Uterus (tissue), 4 donors: ENCODE data around the gene FRMPD2. TPM values are rescaled to one million over a fixed set of nuclear protein-coding genes. Genes with fewer than 3 reads are reported as not detected.
"Not testable (repeated sequence)": the region's sequence is repeated elsewhere in the genome, so short reads cannot be mapped to it uniquely, and the experiment has no call there.

ENCODE experiments used
- DNase-seq, 2 donors: peaks; one replicate each; pipeline ENCODE4 v3.0.0-alpha.2; 2019 to 2020
- H3K27ac ChIP-seq, 2 donors: fragments of 200-600 bp; sonication (generic); 1 replicate in 1 of 2; 2 replicates in 1 of 2; pipeline ENCODE4 v1.5.1; 2016 to 2018
- H3K27me3 ChIP-seq, 2 donors: fragments of 200-600 bp; sonication (generic); one replicate each; pipeline ENCODE4 v1.5.1; 2018 to 2019; ENCODE audit warnings: control low read depth in 1 of 2
- H3K36me3 ChIP-seq, 2 donors: fragments of 200-600 bp; sonication (generic); one replicate each; pipeline ENCODE4 v1.5.1; 2019; ENCODE audit warnings: control low read depth in 1 of 2
- H3K4me1 ChIP-seq, 2 donors: fragments of 200-600 bp; sonication (generic); one replicate each; pipeline ENCODE4 v1.5.1; 2018 to 2019; ENCODE audit warnings: control low read depth in 1 of 2
- H3K4me3 ChIP-seq, 2 donors: fragments of 200-600 bp; sonication (generic); 1 replicate in 1 of 2; 2 replicates in 1 of 2; pipeline ENCODE4 v1.5.1; 2018 to 2019; ENCODE audit warnings: mild to moderate bottlenecking in 1 of 2
- H3K9me3 ChIP-seq, 2 donors: fragments of 200-600 bp; sonication (generic); one replicate each; pipeline ENCODE4 v1.5.1; 2019; ENCODE audit warnings: control low read depth in 1 of 2
- CTCF ChIP-seq, 4 experiments: fragments of 200-600 bp in 2 of 4; fragments of 450-650 bp in 2 of 4; sonication (generic) in 2 of 4; IDR thresholded peaks; one replicate each; pipeline ENCODE4 v1.5.1; 2016 to 2019; ENCODE audit warnings: antibody characterized with exemption in 4 of 4, mild to moderate bottlenecking in 2 of 4, moderate library complexity in 1 of 4
- POLR2A ChIP-seq, 2 donors: fragments of 450-650 bp; IDR thresholded peaks; one replicate each; pipeline ENCODE4 v1.6.1; 2016; ENCODE audit warnings: antibody characterized with exemption in 2 of 2, mild to moderate bottlenecking in 1 of 2, moderate library complexity in 1 of 2
- intact Hi-C: fragments of 100-400 bp; cut with DNase I; formaldehyde crosslinking; loops from one replicate; pipeline ENCODE4 v1.15.1; 2023; ENCODE audit warnings: low total_unique reads
- total RNA-seq, 4 donors: library from RNA; depleted of rRNA in 3 of 4; stranded (reverse); fragments of >200 nt in 3 of 4; gene quantifications; one replicate each; pipeline versions ENCODE4 v1.1.0 to v1.2.4, GENCODE V29; 2014 to 2023
- donor health status: DM: yes; HTN: yes; CAD: no.

FRMPD2 gene
- total RNA-seq, 4 donors from 2014 or later: 0.21 to 2.5 (median 0.26) TPM; not detected in 1

GRCh38 chr10:48193556-48193955 lies 80.9 kb downstream of the FRMPD2 start:
- TF ChIP-seq POLR2A (IDR thresholded peaks at IDR 0.05) (no peak), CTCF (IDR thresholded peaks at IDR 0.05) (no peak)
- H3K9me3 ChIP-seq: no peaks in the 10 kb centered on the region
- H3K27ac ChIP-seq: no peak overlapping the region
- H3K27me3 ChIP-seq: no peaks in the 10 kb centered on the region
- no peak for DNase-seq
- H3K4me1 ChIP-seq: no peaks in the 10 kb centered on the region
- no peaks in the 10 kb centered on the region for H3K36me3 ChIP-seq
- intact Hi-C loops: no loop called here
- no peak overlapping the region for H3K4me3 ChIP-seq

GRCh38 chr10:48192881-48193450 lies 81.5 kb downstream of the FRMPD2 start:
- intact Hi-C loops: no loop called here
- Histone ChIP-seq H3K36me3 (no peaks in the 10 kb centered on the region), H3K4me1 (no peaks in the 10 kb centered on the region), H3K4me3 (no peak overlapping the region), H3K27ac (no peak overlapping the region), H3K27me3 (no peaks in the 10 kb centered on the region), H3K9me3 (no peaks in the 10 kb centered on the region)
- no peak for DNase-seq
- TF ChIP-seq CTCF (IDR thresholded peaks at IDR 0.05) (no peak), POLR2A (IDR thresholded peaks at IDR 0.05) (no peak)

- no peak for DNase-seq
- intact Hi-C loops: no loop called here
These were observed 86.6 kb downstream of the FRMPD2 start for GRCh38 chr10:48187713-48188485.

GRCh38 chr10:48187126-48187525 lies 87.4 kb downstream of the FRMPD2 start:
- H3K4me1 ChIP-seq: no peaks in the 10 kb centered on the region
- no peaks in the 10 kb centered on the region for H3K9me3 ChIP-seq
- TF ChIP-seq POLR2A (IDR thresholded peaks at IDR 0.05) (no peak), CTCF (IDR thresholded peaks at IDR 0.05) (no peak)
- no peak for DNase-seq
- no peak overlapping the region for H3K27ac ChIP-seq
- H3K27me3 ChIP-seq: no peaks in the 10 kb centered on the region
- intact Hi-C loops: no loop called here
- no peak overlapping the region for H3K4me3 ChIP-seq
- H3K36me3 ChIP-seq: no peaks in the 10 kb centered on the region

More at GRCh38 chr10:48187713-48188485, 86.6 kb downstream of the FRMPD2 start:
- H3K36me3 ChIP-seq: no peaks in the 10 kb centered on the region
- TF ChIP-seq CTCF (IDR thresholded peaks at IDR 0.05) (no peak), POLR2A (IDR thresholded peaks at IDR 0.05) (no peak)
- H3K4me1 ChIP-seq: no peaks in the 10 kb centered on the region
- no peaks in the 10 kb centered on the region for H3K9me3 ChIP-seq
- no peaks in the 10 kb centered on the region for H3K27me3 ChIP-seq
- H3K27ac ChIP-seq: no peak overlapping the region
- H3K4me3 ChIP-seq: no peak overlapping the region

GRCh38 chr10:48186264-48186804 lies 88.2 kb downstream of the FRMPD2 start:
- H3K27ac ChIP-seq, intact Hi-C loops, H3K4me3 ChIP-seq, H3K4me1 ChIP-seq, H3K27me3 ChIP-seq, DNase-seq, H3K9me3 ChIP-seq, H3K36me3 ChIP-seq: not testable (repeated sequence)
